ENCODE results near the gene HAL. TPM values are rescaled to one million over a fixed set of nuclear protein-coding genes. Genes with fewer than 3 reads are reported as not detected.

The HAL gene
- total and polyA plus RNA-seq, 2 of the 4 experiments (the other 2 are of a cell fraction): under 0.01 to 0.02 TPM

- POLR2A ChIA-PET (ENCODE audit: unreplicated experiment): no interaction called here
- Histone ChIP-seq H2BK5ac (ENCODE audit: low read depth, low read length, poor library complexity, severe bottlenecking) (peak overlapping the region; percentile 55), H4K20me1 (ENCODE audit: insufficient read depth, low read length) (no peaks in the 10 kb centered on the region), H3K4me2 (ENCODE audit: low read depth, low read length) (peak overlapping the region; percentile 83), H3K14ac (replicated peaks; ENCODE audit: low read depth, low read length) (peak overlapping the region; percentile 48), H3K4me1 (ENCODE audit: control insufficient read depth, insufficient read depth, low read length) (0 out of 2 replicates have a peak, but pooled peaks cover 2% of the 10 kb centered on the region), H3K4ac (ENCODE audit: low read depth, low read length) (peak overlapping the region; percentile 38), H2BK20ac (ENCODE audit: low read depth, low read length) (no peak overlapping the region), H4K91ac (ENCODE audit: insufficient read depth, low read depth, low read length) (0 out of 2 replicates have a peak overlapping the region, but pooled peaks have one; percentile 5), H2AK5ac (ENCODE audit: low read depth, low read length) (no peak overlapping the region; the same call in 1 of the 2 replicates), H3K9me3 (ENCODE audit: control insufficient read depth, insufficient read depth, low read length) (no peaks in the 10 kb centered on the region), H2AK9ac (replicated peaks; ENCODE audit: low read depth, low read length, poor library complexity) (peak overlapping the region; percentile 91), H3K9ac (ENCODE audit: low read depth, low read length) (peak overlapping the region; percentile 71), H3K56ac (ENCODE audit: extremely low read depth, insufficient read depth, low read length) (peak overlapping the region; percentile 64; the same call in 1 of the 2 replicates), H2AFZ (replicated peaks; ENCODE audit: low read length, poor library complexity) (peak overlapping the region; percentile 97), H3K36me3 (ENCODE audit: control insufficient read depth, insufficient read depth, low read length) (no peaks in the 10 kb centered on the region), H2BK120ac (ENCODE audit: low read depth, low read length) (no peak overlapping the region), H3K27ac (ENCODE audit: insufficient read depth, low read length) (peak overlapping the region; percentile 54), H3K18ac (ENCODE audit: low read depth, low read length) (no peak overlapping the region), H3K27me3 (ENCODE audit: control insufficient read depth, insufficient read depth, low read length) (no peaks in the 10 kb centered on the region), H4K5ac (ENCODE audit: low read depth, low read length) (no peak overlapping the region), H3K4me3 (ENCODE audit: insufficient read depth, low read depth, low read length) (peak overlapping the region; percentile 87), H4K8ac (ENCODE audit: low read depth in 2 of 2, low read length in 2 of 2) (peak overlapping the region; percentile 50 to 77; a peak in 3 of 4 replicates), H3K79me1 (ENCODE audit: low read depth in 1 of 2, low read length in 2 of 2) (peaks cover 4 to 8% of the 10 kb centered on the region in 2 experiments; a peak in 3 of 4 replicates), H3K9me1 (ENCODE audit: insufficient read depth, low read length) (no peaks in the 10 kb centered on the region), H2BK15ac (ENCODE audit: low read depth, low read length) (no peak overlapping the region; the same call in 2 of the 3 replicates), H3K23ac (ENCODE audit: low read depth, low read length) (peak overlapping the region; percentile 76)
- DNase-seq (peak; percentile 37), ATAC-seq (ENCODE audit: low read depth) (peak; percentile 28)
- no TSS peak for BruUV-seq (replicated peaks)
- intact Hi-C loops (cut with micrococcal nuclease): loop anchor here (1.0 to 5.0 kb wide), 2 partner anchors 163 to 366 kb away; partner anchors contain the start of gene CDK17
- no peak for TF ChIP-seq USF2 (IDR thresholded peaks at IDR 0.05; ENCODE audit: low read depth, low read length)
- no peak for TF ChIP-seq FOS (IDR thresholded peaks at IDR 0.05; ENCODE audit: low read depth, low read length)
- TF ChIP-seq RFX5 (IDR thresholded peaks at IDR 0.05; ENCODE audit: low read depth, low read length): no peak
- TF ChIP-seq POLR2A (IDR thresholded peaks at IDR 0.05; ENCODE audit: low read depth, low read length): no peak
- no peak for TF ChIP-seq ELK1 (IDR thresholded peaks at IDR 0.05; ENCODE audit: borderline replicate concordance, low read depth, low read length)
- TF ChIP-seq BHLHE40 (IDR thresholded peaks at IDR 0.05; ENCODE audit: low read depth, low read length): no peak
- TF ChIP-seq MAZ (IDR thresholded peaks at IDR 0.05; ENCODE audit: borderline replicate concordance, low read depth, low read length): no peak
- no peak for TF ChIP-seq RCOR1 (IDR thresholded peaks at IDR 0.05; ENCODE audit: insufficient replicate concordance, low read length)
- no peak for TF ChIP-seq CHD1 (IDR thresholded peaks at IDR 0.05; ENCODE audit: low read depth, low read length)
- TF ChIP-seq MXI1 (IDR thresholded peaks at IDR 0.05; ENCODE audit: borderline replicate concordance, low read depth, low read length): no peak
- TF ChIP-seq CTCF (conservative IDR thresholded peaks at IDR 0.05; ENCODE audit: low read depth, low read length): no peak
- TF ChIP-seq NFE2L2 (IDR thresholded peaks at IDR 0.05; ENCODE audit: low read depth, low read length): no peak
- TF ChIP-seq SMC3 (IDR thresholded peaks at IDR 0.05; ENCODE audit: low read depth, low read length): no peak
- CTCF ChIA-PET: no interaction called here
- in situ Hi-C loops (cut with MboI; ENCODE audit: low sequenced_read_pairs): no loop called here
- dilution Hi-C loops (cut with HindIII; ENCODE audit: low sequenced_read_pairs, unreplicated experiment): no loop called here
- WGBS, 2 experiments (ENCODE audit: extremely low coverage in 2 of 2, insufficient read length in 1 of 2): 0% methylated on average over 15 of the region's 25 CpGs; no CpG with 5 or more reads in 1 of the 2 experiments
These were observed 38.6 kb upstream of the HAL start for GRCh38 chr12:96034621-96035282.
